RWPE1 (cell line): Measurements from ENCODE around the gene UPF3A.

Experiments used
- CTCF ChIA-PET: fragments of 350-600 bp; sonication (Branson Sonifier 250); formaldehyde crosslinking; extraction: SDS; loops from one replicate; lab custom pipeline; 2021; lab: Yijun Ruan, JAX
- POLR2A ChIA-PET: fragments of 400-600 bp; formaldehyde crosslinking; extraction: SDS; loops from one replicate; lab custom pipeline; 2020; ENCODE audit warnings: antibody characterized with exemption; ENCODE audit not compliant: low non-redundant PET; lab: Yijun Ruan, JAX
- DNase-seq: peaks from one replicate; pipeline ENCODE4 v3.0.0; 2012; ENCODE audit warnings: low spot score
- H3K27ac ChIP-seq: fragments of 450-650 bp; 2 replicates; pipeline ENCODE4 v1.5.1; 2017
- TF ChIP-seq, protein P1 (sequence below): fragments of 450-650 bp; conservative IDR thresholded peaks from 2 replicates; pipeline ENCODE4 v1.5.1; 2017; ENCODE audit warnings: low read depth, mild to moderate bottlenecking

UPF3A gene

GRCh38 chr13:114268344-114269280 is 12.8 kb upstream of the UPF3A start:
- H3K27ac ChIP-seq, result no peak overlapping the region
- DNase-seq, result no peak
- POLR2A ChIA-PET, result no interaction called here
- CTCF ChIA-PET, result no interaction called here
- TF ChIP-seq, protein P1, sequence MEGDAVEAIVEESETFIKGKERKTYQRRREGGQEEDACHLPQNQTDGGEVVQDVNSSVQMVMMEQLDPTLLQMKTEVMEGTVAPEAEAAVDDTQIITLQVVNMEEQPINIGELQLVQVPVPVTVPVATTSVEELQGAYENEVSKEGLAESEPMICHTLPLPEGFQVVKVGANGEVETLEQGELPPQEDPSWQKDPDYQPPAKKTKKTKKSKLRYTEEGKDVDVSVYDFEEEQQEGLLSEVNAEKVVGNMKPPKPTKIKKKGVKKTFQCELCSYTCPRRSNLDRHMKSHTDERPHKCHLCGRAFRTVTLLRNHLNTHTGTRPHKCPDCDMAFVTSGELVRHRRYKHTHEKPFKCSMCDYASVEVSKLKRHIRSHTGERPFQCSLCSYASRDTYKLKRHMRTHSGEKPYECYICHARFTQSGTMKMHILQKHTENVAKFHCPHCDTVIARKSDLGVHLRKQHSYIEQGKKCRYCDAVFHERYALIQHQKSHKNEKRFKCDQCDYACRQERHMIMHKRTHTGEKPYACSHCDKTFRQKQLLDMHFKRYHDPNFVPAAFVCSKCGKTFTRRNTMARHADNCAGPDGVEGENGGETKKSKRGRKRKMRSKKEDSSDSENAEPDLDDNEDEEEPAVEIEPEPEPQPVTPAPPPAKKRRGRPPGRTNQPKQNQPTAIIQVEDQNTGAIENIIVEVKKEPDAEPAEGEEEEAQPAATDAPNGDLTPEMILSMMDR, result no peak

- no peak overlapping the region for H3K27ac ChIP-seq
- ChIA-PET POLR2A (no interaction called here), CTCF (no interaction called here)
- no peak for DNase-seq
- TF ChIP-seq, protein P1, result no peak
These were observed 12.1 kb upstream of the UPF3A start for GRCh38 chr13:114269281-114269770.

DNA sequence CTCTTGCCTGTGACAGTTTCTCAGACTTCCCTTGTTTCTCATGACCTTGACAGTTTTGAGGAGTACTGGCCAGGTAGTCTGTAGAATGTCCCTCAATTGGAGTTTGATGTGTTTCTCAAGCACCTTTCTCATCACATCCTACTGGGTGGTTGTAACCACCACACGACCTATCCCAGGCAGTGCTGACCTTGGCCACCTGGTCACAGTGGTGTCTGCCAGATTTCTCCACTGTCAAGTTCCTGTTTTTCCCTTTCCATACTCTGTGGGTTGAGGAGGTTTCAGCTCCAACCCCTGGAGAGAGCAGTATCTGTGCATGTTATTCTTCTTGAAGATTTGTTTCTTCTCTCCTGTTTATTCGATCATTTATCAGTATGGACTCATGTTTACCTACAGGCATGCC is 8.4 kb upstream of the UPF3A start:
- H3K27ac ChIP-seq, result no peak overlapping the region
- CTCF ChIA-PET, result no interaction called here
- no peak for DNase-seq
- POLR2A ChIA-PET, result no interaction called here
- TF ChIP-seq, protein P1, result no peak

DNA sequence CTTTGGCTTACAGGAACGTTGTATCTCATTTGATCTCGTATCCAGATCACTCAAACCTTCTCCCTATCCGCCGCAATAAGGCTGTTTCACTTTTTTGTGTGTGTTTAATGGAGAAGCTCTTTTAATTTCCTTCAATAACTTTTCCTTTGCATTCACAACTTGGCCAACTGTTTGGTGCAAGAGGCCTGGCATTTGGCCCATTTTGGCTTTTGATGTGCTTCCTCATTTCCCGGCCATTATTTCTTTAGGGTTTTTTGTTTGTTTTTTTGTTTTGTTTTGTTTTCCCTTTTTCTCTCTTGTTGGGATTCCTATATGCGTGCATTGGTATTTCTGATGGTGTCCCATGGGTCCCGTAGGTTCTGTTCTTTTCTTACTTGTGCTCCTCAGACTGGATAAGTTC is 6.1 kb upstream of the UPF3A start:
- TF ChIP-seq, protein P1, result no peak
- no peak for DNase-seq
- ChIA-PET POLR2A (no interaction called here), CTCF (interaction anchor here (0.7 kb wide), 1 partner anchor 140 kb away, joined by 4 read pairs; no protein-coding TSS in a partner anchor)
- no peak overlapping the region for H3K27ac ChIP-seq

DNA sequence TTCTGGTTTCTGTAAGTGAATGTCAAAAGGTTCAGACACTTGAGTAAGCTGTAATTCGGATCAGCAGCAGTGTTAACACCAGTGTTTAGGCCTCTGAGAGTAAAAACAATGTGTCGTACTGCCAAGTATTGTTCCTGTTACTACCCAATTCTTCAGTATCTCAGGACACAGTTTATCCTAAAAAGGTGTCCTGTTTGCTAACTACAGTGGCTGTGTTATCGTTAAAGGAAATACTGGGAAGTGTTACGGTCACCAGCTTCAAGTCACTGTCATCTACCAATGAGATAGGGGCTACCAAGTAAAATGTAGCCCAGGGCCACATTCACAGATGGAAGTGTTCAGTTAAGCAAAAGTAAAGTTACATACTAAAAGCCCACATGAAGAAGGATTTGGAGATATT is 2.3 kb upstream of the UPF3A start:
- ChIA-PET CTCF (no interaction called here), POLR2A (no interaction called here)
- no peak overlapping the region for H3K27ac ChIP-seq
- TF ChIP-seq, protein P1, result no peak
- no peak for DNase-seq

- H3K27ac ChIP-seq, result peak overlapping the region; percentile 99
- ChIA-PET CTCF (no interaction called here), POLR2A (no interaction called here)
- no peak for DNase-seq
- TF ChIP-seq, protein P1, result no peak
These were observed 1.5 kb upstream of the UPF3A start for GRCh38 chr13:114279758-114280355.
